Measurements from ENCODE around the gene PPP1R13B.
"Not testable (repeated sequence)": the region's sequence is repeated elsewhere in the genome, so short reads cannot be mapped to it uniquely, and the experiment has no call there.

PPP1R13B gene

GRCh38 chr14:103861413-103862392 is 14.3 kb upstream of the PPP1R13B start:
- no peak for DNase-seq (ENCODE audit: low read depth)

DNA sequence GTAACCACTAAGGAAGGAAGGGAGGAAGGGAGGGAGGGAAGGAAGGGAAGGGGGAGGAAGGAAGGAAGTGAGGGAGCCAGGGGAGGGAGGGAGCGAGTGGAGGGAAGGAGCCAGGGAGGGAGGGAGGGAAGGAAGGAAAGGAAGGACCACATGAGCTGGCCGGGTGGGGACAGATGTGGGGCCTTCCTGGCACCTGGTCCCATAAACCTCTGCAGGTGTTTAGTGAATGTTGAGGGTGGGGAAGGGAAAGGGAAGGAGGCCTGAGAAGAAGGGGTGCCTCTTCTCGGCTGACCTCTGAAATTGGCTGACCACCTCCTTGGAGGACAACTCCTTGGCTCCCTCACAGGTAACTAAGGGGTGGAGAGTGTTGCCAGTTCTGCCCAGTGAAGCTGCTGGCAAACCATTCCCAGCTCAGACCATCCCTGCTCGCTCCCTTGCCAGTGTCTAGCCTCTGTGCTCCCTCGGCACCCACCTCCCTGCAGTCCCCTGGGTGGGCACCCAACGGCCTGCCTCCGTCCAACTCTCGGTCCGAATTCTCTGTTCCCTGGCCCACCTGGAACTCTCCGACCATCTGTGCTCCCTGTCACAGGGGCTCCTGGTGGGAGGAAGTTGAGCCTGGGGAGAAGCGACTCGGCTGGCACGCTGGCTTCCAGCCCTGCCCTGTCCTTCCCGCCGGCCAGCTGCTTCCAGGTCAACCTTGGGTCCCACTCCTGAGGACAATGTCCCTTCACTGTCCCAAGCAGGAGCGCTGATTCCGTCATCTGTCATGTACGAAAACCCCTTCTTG is 12.2 kb upstream of the PPP1R13B start:
- no peak for DNase-seq (ENCODE audit: low read depth)

DNA sequence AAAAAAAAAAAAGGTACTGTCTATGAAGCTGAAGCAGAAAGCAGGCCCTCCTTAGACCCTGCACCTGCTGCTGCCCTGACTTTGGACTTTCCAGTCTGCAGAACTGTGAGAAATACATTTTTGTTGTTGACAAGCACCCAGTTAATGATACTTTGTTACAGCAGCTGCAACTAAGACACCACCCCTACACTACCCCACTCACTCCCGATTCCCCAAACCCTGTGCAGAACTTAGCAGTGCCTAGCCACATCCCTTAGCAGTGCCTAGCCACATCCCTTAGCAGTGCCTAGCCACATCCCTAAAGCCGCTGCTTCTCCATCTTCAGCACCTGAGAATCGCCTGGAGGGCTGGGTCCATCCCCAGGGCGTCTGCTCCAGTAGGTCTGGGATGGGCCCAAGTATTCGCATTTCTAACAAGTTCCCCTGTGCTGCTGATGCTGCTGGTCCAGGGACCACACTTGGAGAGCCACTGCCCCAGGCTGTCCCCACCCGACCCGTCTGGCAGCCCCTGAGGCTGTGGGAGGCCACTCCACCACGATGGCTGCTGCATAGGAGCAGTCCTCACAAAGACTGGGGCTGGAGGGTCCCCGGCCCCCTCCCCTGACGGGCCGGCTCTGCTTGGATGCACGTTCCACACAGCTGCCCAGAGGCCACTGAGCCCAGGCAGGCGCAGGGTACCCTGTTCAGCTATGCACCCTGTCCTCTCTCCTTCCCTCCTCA is 10.8 kb upstream of the PPP1R13B start:
- no peak for DNase-seq (ENCODE audit: low read depth)

- DNase-seq (ENCODE audit: low read depth) = no peak
Measured at GRCh38 chr14:103857256-103857655, 9.9 kb upstream of the PPP1R13B start.

DNA sequence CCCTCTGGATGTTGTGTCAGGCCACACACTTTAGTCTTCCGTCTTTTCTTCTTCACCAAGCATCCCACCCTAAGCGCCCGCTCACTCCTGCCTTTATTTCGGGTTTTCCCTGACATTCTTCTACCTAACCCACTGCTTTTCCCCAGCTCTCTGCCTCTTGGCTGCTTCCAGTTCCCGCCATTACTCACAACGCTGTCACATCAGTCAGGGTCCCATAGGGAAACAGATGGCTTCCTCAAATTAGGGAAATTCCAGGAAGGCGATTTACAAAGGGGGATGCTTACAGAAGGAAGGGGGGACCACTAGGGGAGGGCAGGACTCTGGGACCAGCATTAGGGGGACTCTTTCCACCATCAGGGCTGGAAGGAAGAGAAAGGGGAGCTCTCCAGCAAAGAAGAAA is 9.2 kb upstream of the PPP1R13B start:
- DNase-seq (ENCODE audit: low read depth) = no peak

GRCh38 chr14:103856105-103856504 is 8.7 kb upstream of the PPP1R13B start:
- DNase-seq (ENCODE audit: low read depth) = no peak

GRCh38 chr14:103855734-103856095 is 8.3 kb upstream of the PPP1R13B start:
- DNase-seq (ENCODE audit: low read depth) = no peak

DNA sequence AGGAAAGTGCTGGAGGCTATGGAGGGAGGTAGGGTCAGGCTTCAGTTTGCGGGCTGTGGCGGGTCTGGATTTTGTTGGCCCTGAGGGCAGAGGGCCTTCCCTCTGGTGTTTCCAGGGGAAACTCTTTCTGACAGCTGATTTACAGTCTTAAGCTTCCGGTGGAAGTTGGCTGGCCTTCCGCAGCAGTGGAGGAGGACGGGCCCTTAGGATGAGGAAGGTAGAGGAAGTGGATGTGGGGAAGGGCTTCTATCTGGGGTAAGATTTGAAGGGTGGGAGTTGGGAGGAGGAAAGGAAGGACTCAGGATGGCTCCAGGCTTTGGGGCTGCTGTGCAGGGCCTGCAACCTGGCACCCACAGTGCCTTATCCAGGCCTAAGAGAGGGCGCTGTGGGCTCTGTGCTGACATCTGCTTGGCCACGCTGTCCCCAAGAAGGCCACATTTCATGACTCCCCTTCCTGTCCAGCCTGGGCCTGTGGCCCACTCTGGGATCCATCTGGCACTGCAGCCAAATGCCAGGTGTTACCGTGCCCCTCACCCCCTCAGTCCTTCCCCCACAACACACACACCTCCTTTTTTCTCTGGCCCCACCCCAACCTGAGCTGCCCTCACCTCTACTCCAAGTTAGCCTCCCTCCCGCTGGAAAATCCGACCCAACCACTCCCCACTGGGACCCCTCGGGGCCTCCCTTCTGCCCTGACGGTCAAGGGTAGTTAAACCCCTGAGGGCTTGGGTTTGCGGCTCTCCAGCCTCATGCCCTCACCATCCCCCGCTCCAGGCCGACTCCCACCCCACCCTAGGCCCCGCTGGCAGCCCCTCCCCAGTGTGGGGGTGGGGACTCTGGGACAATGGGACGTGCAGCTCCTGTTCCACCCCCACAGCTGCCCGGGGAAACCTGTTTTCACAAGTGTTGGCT is 7.7 kb upstream of the PPP1R13B start:
- DNase-seq (ENCODE audit: low read depth) = no peak

DNA sequence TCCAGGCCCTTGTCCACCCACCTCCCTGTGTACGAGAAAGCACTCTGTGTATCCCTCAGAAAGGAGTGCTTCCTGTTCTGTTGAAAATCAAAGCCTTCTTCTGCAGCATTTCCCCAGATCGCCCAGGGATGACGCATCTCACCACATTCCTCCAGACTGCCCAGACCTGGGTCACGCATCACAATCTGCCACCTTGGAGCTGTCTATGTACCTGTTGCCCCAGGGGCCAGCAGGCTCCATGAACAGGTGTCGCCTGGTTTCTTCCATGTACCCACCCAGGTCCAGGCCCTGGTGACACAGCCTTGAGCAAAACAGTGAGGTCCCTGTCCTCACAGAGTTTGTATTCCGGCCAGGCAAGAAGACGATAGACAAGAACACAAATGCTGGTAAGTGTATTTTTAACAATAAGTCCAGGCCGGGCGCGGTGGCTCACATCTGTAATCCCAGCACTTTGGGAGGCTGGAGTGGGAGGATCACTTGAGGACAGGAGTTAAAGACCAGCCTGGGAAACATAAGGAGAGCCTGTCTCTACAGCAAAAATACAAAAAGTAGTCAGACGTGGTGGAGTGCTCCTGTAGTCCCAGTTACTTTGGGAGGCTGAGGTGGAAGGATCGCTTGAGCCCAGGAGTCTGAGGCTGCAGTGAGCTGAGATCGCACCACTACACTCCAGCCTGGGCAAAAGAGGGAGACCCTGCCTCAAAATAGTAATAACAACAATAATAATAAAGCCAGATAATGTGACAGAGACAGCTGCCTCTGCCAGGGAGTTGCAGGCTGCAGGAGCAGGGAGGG is 6.8 kb upstream of the PPP1R13B start:
- no peak for DNase-seq (ENCODE audit: low read depth)

DNA sequence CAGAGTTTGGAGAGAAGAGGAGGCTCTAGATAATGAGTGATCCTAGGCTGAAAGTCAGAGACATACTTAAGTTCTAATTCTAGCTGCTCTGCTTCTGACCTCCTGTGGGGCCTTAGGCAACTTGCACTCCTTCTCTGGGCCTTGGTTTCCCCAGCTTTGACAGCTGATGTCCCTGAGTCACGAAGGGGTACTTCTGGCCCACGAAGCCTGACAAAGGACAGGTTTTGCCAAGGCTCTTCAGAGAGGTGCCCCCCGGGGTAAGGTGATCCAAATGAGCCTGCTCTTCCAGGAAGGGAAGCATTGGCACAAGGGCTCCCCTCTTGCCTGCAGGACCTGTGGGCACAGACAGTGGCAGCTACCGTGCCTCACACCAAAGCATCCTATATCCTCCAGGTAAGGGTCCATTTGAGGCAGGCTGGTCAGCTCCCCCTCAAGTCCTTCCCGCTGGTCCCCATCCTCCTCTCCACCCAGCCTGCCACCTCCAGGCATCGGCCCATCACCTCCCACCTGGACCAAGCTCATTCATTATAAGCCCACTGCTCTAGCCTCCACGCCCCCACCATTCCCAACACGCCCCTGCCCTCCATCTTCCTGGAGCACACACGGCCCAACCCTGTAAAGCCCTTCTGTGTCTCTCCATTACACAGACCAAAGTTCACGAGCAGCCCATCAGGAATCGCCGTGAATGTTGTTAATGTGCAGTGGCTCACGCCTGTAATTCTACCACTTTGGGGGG is 1.9 kb upstream of the PPP1R13B start:
- no peak for DNase-seq (ENCODE audit: low read depth)

GRCh38 chr14:103848175-103849077 is 1.1 kb upstream of the PPP1R13B start:
- DNase-seq (ENCODE audit: low read depth) = no peak

GRCh38 chr14:103846543-103847450 is 578 bp downstream of the PPP1R13B start:
- no peak for DNase-seq (ENCODE audit: low read depth)

- no peak for DNase-seq (ENCODE audit: low read depth)
Measured at GRCh38 chr14:103846097-103846496, 1.3 kb downstream of the PPP1R13B start.

GRCh38 chr14:103845327-103845726 is 2.0 kb downstream of the PPP1R13B start:
- DNase-seq (ENCODE audit: low read depth) = no peak

GRCh38 chr14:103841265-103841664 is 6.1 kb downstream of the PPP1R13B start:
- DNase-seq (ENCODE audit: low read depth) = not testable (repeated sequence)

- DNase-seq (ENCODE audit: low read depth) = no peak
Measured at GRCh38 chr14:103840014-103840413, 7.4 kb downstream of the PPP1R13B start.

DNA sequence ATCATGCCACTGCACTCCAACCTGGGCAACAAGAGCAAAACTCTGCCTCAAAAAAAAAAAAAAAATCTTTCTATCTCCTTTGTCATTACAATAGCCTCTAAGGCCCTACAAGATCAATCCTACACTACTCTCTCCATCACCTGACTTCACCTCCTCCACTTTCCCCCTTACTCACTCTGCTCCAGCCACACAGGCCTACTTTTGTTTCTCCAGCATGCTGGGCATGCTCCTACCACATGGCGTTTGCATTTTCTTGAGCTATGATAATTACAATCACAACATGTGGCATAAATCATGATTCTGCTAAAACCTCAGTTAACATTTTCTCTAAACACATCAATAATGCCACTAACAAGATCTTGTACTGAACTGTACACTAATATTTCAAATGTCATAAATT is 7.8 kb downstream of the PPP1R13B start:
- no peak for DNase-seq (ENCODE audit: low read depth)

DNA sequence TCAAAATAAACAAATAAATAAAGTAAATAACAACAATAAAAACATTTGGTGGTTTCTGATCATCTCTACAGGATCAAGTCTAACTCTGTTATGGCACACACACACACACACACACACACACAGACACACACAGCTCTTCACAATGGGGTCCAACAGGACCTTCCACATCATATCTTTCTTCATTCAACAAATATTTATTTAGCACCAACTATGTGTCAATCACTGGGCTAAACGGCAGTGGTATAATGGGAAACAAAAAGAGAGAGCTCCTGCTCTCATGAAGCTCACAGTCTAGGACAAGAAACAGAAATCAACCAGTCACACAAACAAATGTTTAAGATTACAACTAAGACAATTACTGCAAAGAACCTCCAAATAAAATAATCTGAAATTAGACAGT is 9.3 kb downstream of the PPP1R13B start:
- DNase-seq (ENCODE audit: low read depth) = no peak

Measured in activated T-cell treated with anti-CD3 and anti-CD28 coated beads for 1 hour (primary cell).